ENCODE data around the gene MAPKAP1.

MAPKAP1 gene

DNA sequence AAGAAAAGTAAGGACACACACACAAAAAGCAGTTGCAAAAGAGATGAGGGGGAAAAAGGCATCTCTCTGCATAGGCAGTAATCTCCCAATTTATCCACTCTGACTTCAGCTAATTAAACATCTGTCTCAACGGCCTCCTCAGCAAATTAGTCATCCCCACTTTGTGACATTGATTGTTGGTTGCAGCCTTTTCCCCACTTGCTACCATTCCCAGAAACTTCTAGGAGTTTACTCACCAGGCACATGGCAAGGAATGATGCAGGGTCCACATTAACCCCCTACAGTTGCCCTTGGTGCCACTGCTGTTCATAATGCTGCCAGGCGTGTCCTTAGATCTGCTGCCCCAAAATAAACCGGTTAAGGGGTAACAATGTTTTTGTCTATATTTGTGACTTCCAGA, 174.6 kb downstream of the MAPKAP1 start:
- no peak for FAIRE-seq

DNA sequence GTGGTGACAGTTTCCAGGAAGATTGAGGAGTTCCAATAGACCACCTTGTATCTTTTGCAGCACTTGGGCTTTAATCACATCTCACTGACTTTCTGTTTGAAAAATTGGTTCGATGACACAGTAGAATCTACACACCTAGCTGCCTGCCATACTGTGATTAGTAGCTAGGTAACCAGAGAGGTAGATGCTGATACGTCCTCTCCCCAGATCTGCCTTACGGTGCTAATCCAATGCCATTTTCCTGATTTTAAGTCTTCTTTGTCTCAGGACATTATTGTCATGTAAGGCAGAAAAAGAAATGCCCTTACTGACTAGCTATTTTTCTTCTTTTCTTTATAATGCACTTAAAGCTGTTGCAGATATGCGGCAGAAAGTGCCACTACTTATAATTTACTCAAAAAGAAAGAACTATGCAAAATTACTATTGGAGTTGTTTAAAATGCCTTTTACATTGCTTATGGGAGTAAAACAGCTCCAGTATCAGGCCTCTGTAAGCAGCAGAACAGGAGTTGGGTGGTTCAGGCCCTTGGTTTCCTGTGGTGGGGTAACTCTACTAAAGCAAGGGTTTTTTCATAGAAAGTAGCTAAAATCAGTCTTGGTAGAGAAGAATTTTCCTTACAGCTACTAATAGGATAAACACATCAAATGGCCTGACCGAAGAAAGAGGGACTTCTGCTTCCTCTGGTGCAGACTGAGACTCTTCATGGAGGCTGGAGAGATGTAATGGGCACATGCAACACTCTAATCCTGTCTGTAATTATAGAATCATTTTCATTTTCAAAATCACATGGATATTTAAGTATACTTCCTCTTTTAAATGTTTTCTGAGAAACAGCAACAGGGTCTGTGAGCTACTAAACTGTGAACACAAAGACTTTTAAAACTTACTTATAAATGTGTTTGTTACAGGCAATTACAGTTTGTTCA, 177.2 kb downstream of the MAPKAP1 start:
- no peak for FAIRE-seq

DNA sequence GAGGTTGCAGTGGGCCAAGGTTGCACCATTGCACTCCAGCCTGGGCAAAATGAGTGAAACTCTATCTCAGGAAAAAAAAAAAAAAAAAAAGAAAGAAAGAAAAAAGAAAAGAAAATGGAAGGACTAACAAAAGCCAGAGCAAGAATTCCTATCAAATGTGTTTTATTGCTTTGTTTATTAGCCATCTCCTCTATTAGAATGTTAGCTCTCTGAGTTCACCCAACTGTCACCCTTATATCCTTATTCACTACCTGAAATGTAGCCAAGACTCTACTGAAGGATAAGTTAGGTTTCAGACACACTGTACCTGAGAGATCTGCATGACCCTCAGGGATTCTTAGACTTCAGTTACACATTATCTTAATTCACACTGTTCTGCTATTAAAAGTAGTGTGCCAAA, 177.9 kb downstream of the MAPKAP1 start:
- no peak for FAIRE-seq

DNA sequence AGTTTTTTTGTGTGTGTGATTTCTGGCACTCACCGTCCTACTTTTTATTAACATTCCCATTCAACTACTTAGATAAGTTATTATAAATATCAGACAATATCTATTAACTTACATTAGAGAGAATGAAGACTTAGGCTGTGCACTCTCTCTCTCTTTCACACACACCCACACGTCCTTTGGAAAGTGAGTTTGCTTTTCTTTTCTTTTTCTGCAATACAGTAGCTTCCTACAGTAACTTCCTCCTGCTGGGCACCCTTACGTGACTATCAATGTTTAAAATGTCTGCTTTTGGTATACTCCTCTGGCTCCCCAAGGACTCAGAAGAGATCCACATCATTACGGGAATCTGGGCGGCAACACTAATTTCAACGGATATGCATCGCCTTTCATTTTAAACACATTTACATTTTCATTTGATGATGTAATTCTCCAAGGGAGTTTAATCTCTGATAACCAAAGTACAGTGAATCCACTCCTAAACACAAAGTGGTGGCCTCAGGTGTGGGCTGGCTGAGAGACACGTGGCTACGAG, 179.5 kb downstream of the MAPKAP1 start:
- FAIRE-seq, result no peak

DNA sequence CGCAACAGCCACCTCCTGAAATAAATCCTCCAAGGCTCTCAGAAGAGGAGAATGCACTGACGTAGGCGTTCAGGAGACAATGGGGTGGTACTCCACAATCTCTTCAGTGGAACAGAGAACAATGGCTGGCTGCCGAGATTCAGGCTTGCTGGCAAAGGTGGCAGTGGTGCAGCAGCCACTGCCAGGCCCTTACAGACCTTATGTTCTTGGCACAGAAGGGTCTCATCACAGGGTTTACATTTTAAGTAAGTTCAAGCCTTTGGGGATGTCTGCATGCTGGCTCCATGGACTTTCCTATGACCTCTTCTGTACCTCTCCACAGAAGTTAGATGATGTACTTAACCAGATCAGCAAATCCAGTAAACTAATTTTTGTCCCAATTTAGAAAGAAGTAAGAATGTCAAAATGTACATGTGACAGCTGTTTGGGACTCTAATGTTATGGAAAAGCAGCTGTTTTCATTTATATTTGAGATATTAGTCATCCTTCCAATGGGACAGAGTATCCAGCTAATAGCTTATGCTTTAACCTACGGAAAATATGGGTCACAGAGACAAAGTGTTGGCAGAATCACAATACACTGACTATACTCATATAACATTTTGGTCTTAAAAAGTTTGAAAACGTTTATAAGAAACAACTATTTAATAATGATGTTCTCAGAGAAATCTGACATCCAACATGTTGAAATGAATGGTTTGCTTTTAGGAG, 180.9 kb downstream of the MAPKAP1 start:
- no peak for FAIRE-seq

DNA sequence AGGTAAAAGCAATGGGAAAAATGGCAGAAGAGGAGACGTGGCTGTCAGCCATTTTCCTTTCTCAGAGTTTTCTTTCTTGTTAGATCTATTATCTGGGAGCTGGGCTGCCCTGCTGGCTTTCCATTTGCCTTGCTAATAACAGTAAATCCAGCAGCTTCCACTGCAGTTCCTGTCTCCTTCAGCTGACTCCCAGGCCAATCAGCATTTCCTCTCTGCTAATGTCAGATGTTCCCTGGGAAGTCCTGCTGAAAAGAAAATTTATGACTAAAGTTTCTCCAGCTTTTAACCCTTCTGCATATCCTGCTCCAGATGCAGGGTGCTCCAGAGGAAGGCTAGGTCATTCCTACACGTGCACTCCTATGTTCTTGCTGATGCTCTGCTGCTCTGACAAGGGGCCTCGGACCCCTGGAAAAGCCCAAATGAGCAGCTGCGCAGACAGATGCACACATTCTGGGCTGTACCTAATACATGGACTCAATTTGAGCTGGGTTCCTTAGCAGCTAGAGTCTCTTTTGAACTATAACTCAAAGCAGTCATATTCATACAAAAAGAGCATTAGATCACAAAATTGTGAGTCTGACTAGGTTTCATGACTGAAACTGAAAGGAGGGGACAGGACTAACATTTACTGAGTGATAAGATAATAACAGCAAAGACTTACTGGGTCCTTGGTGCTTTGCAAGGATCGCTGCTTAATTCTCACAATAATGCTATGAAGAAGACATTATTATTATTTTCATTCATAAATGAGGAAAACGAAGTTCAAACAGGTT, 182.2 kb downstream of the MAPKAP1 start:
- FAIRE-seq, result no peak

DNA sequence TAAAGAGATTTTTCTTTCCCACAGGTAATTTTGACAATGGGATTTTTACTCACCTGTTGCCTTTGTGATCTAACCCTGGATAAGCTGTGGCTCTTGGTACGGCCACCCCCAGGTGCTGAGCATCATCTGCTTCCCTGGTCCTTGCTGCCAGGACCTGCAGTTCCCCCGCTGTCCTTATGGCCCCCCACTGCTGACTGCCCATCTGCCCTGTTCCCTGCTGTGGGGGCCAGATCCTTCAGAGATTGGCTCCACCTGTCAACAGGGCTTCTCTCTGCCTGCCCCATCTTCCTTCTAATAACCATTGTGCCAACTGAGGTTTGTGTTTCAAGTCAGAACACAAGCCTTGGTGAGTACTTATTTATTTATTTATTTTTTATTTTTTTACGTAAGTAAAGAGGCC, 183.3 kb downstream of the MAPKAP1 start:
- no peak for FAIRE-seq

DNA sequence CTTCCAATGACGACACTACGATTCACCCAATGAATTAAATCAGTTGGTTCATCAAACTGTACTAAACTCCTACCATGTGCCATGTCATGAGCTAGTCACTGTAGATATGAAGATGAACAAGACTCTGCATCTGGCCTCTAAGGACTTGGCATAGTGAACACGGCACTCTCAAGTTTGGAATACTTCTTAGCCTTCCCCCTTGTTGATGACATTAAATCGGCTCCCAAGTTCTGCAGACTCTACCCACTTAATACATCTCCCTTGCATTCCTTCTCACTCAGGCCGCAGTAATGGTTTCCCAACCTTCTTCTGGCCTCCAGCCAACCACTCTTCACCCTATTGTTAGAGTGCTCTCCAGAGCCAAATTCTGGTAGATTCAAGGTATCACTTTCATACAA, 184.7 kb downstream of the MAPKAP1 start:
- FAIRE-seq, result no peak

DNA sequence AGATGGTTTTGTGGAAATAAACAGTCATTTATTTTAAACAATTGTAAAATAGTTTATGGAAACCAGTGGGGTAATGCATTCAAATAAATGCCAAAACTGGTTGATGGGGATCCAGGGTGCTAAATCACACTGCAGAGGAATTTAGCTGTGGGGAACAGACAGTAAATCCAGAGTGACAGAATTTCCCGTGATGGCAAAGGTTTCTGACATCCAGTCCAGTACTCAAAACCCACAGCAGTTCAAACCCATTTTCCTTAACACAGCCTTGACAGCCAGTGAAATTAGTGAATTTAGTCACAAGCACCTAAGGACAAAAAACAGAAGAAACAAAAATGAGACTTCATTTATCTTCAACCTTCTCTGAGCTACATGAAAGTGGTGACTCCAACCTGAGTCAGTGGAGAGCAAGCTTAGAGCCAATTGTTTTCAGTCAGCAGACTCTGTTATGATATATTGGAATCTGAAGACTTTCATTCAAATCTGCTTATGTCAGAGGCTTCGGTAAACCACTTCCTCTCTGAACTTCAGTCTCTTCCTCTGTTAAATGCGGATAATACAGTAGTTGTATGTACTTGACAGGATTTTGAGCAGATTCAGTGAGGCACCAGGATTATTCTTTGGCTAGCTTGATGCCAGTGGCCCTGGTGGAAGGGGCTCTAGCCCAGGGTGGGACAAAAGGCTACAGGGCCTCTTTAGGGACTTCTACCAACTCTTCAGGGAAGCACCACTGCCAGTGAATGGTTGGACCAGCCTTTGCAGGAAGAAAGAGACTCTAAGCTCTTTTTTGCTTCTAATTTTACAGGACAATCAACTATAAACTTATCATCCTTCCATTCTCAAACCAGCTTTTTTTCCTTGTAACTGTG, 185.3 kb downstream of the MAPKAP1 start:
- no peak for FAIRE-seq

DNA sequence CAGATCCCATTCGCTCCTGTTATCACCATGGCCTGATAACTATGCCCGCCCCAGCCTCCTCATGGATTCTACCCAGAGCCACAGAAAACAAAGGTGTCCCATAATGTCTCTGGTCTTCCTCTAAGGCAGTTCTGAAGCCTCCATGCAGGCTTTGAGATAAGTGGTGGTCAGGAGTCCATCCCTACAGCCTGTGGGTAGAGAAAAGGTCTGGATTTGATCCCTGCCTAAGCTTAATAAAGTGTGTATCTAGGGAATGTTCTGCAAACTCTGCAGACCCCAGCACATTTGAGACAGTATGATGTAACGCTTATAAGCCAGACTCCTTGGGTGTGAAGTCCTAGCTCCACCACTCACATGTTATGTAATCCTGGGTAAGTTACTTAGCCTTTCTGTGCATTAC, 187.3 kb downstream of the MAPKAP1 start:
- FAIRE-seq, result no peak

DNA sequence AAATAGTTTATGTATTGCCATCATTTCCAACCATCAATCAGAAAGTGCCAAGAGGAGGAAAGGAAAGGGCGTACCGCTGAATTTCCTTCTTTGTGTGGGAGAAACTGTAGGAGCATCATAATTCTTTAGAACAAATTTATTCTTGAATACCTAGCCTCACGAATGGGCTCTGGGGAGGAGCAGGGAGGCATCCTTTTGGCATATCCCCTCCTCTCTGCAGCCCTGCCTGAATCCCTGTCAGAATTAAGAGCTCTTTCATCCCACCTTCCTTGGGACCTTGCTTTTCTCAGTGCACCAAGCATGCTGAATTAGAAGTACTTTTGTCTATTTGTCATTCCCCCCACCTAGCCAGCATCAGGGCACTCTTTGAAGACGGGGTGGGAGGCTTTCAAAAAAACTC, 189.4 kb downstream of the MAPKAP1 start:
- no peak for FAIRE-seq

DNA sequence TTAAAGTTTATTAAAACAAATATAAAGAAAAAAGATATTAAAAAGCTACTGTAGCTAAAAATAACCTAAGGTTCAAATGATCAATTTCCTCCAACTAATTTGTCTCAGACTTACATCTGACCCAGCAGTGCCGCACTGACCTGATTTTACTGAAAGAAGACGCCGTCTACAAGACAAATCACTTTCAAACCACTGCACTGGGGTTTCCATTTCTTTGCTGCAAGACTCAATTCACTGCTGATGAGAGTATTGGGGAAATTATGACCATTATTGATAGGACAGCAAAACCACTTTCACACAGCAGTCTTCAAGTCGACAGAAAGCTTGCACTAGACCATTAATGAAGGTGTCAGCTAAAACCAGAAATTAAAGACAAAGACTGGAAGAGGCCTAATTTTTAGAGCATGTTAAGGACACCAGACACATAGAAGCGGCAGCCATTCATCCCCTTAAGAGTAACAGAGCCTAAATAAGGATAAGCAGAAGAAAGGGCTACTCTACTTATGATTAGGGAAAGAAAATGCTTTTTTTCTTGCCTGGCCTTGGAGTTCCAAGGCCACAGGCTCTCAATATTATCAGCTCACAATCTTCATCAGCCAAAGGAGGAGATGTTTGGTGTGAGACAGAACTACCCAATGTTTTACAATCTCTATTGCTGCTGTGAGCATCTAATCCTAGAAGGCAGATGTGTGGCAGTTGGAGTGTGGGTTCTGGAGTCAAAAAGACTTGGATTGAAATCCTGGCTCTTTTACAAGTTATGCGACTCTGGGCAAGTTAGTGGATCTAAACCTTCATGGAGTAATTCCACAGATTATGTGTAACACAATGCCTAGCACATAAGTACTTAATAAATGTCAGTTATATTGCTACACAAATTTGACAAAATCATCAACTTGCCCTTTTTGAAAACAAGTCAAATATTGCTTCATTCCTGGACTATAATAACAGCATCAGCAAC, 190.7 kb downstream of the MAPKAP1 start:
- FAIRE-seq, result no peak

DNA sequence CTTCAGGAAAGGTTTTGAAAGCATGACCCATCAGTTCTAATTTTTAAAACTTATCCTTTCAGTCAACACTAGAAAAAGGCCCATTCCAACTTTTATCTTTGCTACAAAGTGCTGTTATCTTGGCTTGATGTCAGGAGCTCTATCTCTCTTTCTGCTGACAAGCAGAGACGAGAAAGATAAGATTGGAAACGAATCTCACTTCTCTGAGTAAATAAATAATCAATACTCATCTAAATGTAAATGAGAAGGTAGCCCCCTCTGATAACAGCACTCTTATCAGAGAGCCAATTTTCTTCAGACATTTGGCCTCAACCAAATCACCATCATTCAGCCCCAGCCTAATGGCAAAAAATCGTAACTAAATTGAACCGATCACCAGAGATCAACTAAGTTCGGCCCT, 191.7 kb downstream of the MAPKAP1 start:
- FAIRE-seq, result no peak

DNA sequence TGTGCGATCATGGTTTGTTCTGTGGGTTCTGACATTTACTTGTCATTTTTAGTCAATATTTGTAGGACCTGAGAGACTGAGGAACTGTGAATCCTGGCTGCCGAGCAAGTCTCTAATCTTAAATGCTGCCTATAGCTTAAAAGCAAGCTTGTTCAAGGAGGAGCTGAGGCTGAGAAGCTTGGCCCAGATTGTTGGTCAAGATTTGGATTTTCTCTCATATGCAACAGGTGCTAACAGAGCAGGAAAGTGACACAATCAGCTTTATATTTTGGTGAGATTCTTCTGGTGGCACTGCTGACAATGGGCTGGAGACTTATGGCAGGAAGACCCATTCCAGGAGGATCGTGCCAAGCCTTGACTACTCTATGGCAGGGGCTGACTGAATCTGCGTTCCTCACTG, 192.5 kb downstream of the MAPKAP1 start:
- no peak for FAIRE-seq

DNA sequence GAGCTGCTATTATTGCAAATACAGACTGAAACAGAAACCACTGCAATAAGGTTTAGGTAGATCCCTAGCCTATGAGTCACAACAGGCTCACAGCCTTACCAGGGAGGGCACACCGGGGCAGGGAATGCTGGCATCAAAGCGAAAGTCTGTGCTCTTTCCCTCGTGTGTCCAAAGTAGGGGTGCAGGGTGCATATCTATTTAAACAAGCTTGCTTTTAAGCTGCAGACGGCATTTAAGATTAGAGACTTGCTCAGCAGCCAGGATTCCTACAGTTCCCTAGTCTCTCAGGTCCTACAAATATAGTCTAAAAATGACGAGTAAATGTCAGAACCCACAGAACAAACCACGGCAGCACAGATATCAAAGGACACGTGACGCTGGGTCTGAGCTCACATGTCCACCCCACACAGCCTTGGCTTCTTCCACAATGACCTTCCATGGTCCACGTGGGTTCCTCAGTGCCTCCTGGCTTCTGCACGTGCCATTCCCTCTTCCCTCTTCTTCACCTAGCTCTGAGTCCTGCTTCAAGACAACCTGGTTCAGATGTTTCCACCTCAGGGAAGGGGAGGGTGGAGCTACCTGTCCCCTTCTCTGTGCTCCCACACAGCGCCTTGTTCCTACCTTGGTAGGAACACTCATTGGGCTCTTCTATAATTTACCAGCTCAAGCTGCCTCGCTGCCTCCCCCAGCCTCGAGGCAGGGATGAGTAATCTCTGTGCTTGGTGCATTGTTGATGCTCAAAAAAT, 193.2 kb downstream of the MAPKAP1 start:
- no peak for FAIRE-seq

DNA sequence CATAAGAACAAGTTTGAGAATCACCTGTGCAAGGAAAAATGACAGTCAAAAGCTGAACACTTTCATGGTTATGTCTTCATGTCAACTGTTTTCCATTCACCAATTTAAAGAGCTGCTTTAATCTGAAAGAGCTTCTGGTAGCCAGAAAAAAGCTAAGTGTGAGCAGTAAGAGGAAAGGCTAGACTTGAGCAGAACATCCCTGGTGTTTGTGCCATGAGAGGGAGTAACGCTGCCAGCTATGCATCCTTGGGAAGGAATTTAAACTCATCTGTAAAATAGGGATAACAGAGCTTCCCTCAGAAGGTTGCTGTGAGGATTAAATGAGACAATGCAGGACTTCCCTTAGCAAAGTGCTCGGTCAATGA, 193.7 kb downstream of the MAPKAP1 start:
- no peak for FAIRE-seq

DNA sequence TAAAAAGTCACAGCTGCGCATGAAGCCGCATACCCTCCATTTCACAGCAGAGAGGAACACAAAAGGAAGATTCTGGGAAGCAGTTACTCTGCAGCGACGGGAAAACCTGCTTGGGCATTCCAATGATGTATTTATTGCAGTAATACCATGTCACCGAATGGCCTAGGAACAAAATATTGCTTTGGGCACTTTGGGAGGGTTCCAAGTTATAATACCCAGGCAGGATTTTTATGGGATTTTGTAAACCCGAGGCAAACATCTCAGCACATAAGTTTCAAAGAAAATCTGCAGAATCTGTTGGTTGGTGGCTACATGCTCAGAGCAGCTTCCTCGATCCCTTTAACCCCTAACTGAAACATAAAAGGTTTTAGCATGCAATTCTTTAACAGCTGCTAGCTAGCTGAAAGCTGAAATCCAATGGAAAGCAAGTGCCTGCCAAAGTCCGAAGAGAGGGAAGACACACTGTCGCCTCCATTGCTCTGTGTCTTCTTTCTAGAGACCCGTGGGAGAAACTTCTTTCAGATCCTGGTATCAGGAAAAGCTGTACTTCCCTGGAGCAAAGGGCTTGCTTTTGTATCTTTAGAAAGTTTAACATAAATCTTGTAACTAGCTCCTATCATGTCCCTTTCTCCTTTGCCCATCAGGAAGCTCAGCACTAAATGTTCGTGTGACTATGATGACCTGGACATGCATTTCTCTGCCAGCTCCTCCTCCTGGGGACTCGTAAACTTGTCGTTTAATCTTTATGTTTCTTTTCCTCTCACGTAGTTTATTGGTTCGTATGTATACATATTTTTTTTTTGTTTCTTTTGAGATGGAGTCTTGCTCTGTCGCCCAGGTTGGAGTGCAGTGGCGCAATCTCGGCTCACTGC, 195.0 kb downstream of the MAPKAP1 start:
- no peak for FAIRE-seq

DNA sequence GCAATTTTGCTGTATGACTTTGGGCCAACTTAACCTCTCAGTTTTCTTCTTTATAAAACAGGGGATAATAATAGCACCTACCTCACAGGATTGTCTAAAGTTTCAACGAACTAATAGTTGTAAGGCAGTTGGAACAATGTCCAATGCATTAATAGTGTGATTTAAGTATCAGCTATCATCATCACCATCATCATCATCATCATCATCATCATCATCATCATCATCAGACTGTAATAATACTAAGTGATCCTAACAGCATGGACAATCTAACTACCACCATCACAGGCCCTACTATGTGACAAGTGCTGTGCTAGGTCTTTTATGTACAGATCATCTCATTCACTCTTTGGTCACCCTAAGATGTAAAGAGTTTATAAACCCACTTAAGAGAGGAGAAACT, 196.0 kb downstream of the MAPKAP1 start:
- no peak for FAIRE-seq

DNA sequence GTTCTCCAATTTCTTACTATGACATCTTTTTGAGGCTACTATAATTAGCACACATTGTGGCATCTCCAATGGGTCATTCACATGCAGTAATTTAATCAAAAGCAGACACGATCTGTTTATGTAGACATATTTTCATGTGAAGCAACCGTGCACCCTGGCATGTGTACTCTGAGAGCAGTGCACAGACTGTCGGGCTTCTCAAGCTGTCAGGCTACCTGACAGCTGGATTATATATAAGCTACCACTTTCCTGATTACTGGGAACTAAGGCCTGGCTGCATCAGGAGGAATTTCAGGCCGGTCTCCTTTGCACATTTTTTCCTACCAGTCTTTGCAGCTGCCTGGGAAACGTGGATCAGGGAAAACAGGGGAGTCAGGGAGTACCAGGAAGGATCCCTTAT, 197.5 kb downstream of the MAPKAP1 start:
- no peak for FAIRE-seq

Measured in A204.1 (cell line).